NCI-H510A (cell line): Measurements from ENCODE around the gene SH2D5.
A peak's percentile ranks its signal among the peaks of the same experiment; 100 is the strongest.
"Not testable (repeated sequence)": the region's sequence is repeated elsewhere in the genome, so short reads cannot be mapped to it uniquely, and the experiment has no call there.

ENCODE experiments used
- DNase-seq: peaks from one replicate; lab custom pipeline; 2025; lab: John Stamatoyannopoulos, UW

SH2D5 gene

GRCh38 chr1:20695515-20695914 is 37.0 kb downstream of the SH2D5 start:
- no peak for DNase-seq

- DNase-seq = no peak
Observed at GRCh38 chr1:20693623-20694022, 38.9 kb downstream of the SH2D5 start.

- no peak for DNase-seq
Observed at GRCh38 chr1:20691872-20692271, 40.6 kb downstream of the SH2D5 start.

- no peak for DNase-seq
Observed at GRCh38 chr1:20689645-20690056, 42.9 kb downstream of the SH2D5 start.

GRCh38 chr1:20686883-20687725 is 45.4 kb downstream of the SH2D5 start:
- no peak for DNase-seq

GRCh38 chr1:20685741-20686140 is 46.8 kb downstream of the SH2D5 start:
- no peak for DNase-seq

- DNase-seq = no peak
Observed at GRCh38 chr1:20685099-20685662, 47.3 kb downstream of the SH2D5 start.

- no peak for DNase-seq
Observed at GRCh38 chr1:20684651-20685050, 47.9 kb downstream of the SH2D5 start.

GRCh38 chr1:20684050-20684620 is 48.4 kb downstream of the SH2D5 start:
- no peak for DNase-seq

- no peak for DNase-seq
Observed at GRCh38 chr1:20683614-20684013, 48.9 kb downstream of the SH2D5 start.

- peak; percentile 85 for DNase-seq
Observed at GRCh38 chr1:20682571-20683236, 49.8 kb downstream of the SH2D5 start.

- no peak for DNase-seq
Observed at GRCh38 chr1:20681999-20682398, 50.5 kb downstream of the SH2D5 start.

- DNase-seq = no peak
Observed at GRCh38 chr1:20680269-20680668, 52.2 kb downstream of the SH2D5 start.

GRCh38 chr1:20678599-20678998 is 53.9 kb downstream of the SH2D5 start:
- DNase-seq = no peak

- not testable (repeated sequence) for DNase-seq
Observed at GRCh38 chr1:20673626-20674025, 58.9 kb downstream of the SH2D5 start.

GRCh38 chr1:20672265-20672632 is 60.3 kb downstream of the SH2D5 start:
- DNase-seq = no peak

- DNase-seq = no peak
Observed at GRCh38 chr1:20670936-20671335, 61.6 kb downstream of the SH2D5 start.
